ENCODE data around the gene ZBTB22.

ZBTB22 gene

GRCh38 chr6:33316603-33317418 lies 733 bp downstream of the ZBTB22 start:
- TF ChIP-seq GATA1 (IDR thresholded peaks at IDR 0.05; ENCODE audit: low read depth, low read length): no peak
- TF ChIP-seq POLR2A (IDR thresholded peaks at IDR 0.05; ENCODE audit: low read length): no peak
- peak in 1 of 2 experiments; percentile 48 for DNase-seq

GRCh38 chr6:33315793-33316602 lies 1.5 kb downstream of the ZBTB22 start:
- no peak for DNase-seq
- TF ChIP-seq POLR2A (IDR thresholded peaks at IDR 0.05; ENCODE audit: low read length): no peak
- TF ChIP-seq GATA1 (IDR thresholded peaks at IDR 0.05; ENCODE audit: low read depth, low read length): no peak

- no peak for TF ChIP-seq GATA1 (IDR thresholded peaks at IDR 0.05; ENCODE audit: low read depth, low read length)
- DNase-seq: peak; percentile 56 to 66
Observed at GRCh38 chr6:33314943-33315792, 2.4 kb downstream of the ZBTB22 start.

- DNase-seq: peak; percentile 82 to 89
- TF ChIP-seq GATA1 (IDR thresholded peaks at IDR 0.05; ENCODE audit: low read depth, low read length) (no peak), POLR2A (IDR thresholded peaks at IDR 0.05; ENCODE audit: low read length) (peak; percentile 2)
Observed at GRCh38 chr6:33314515-33314942, 3.0 kb downstream of the ZBTB22 start.

GRCh38 chr6:33313709-33314514 lies 3.6 kb downstream of the ZBTB22 start, which contains the start of gene TAPBP:
TAPBP (minus strand) TSS chr6:33314078; CDS start chr6:33314041, 37 bp downstream.
- TF ChIP-seq POLR2A (IDR thresholded peaks at IDR 0.05; ENCODE audit: low read length) (peak; percentile 80), GATA1 (IDR thresholded peaks at IDR 0.05; ENCODE audit: low read depth, low read length) (no peak)
- peak; percentile 81 to 88 for DNase-seq

- DNase-seq: peak; percentile 48 to 66
- TF ChIP-seq GATA1 (IDR thresholded peaks at IDR 0.05; ENCODE audit: low read depth, low read length) (no peak), POLR2A (IDR thresholded peaks at IDR 0.05; ENCODE audit: low read length) (no peak)
Observed at GRCh38 chr6:33313105-33313708, 4.3 kb downstream of the ZBTB22 start.

GRCh38 chr6:33312361-33313104 lies 5.0 kb downstream of the ZBTB22 start:
- peak; percentile 76 to 78 for DNase-seq

GRCh38 chr6:33306356-33306755 lies 11.2 kb downstream of the ZBTB22 start:
- TF ChIP-seq POLR2A (IDR thresholded peaks at IDR 0.05; ENCODE audit: low read length) (no peak), GATA1 (IDR thresholded peaks at IDR 0.05; ENCODE audit: low read depth, low read length) (no peak)

More at GRCh38 chr6:33312361-33313104, 5.0 kb downstream of the ZBTB22 start:
- TF ChIP-seq GATA1 (IDR thresholded peaks at IDR 0.05; ENCODE audit: low read depth, low read length) (no peak), POLR2A (IDR thresholded peaks at IDR 0.05; ENCODE audit: low read length) (no peak)

GRCh38 chr6:33305052-33305451 lies 12.5 kb downstream of the ZBTB22 start:
- TF ChIP-seq GATA1 (IDR thresholded peaks at IDR 0.05; ENCODE audit: low read depth, low read length): no peak
- peak; percentile 18 for TF ChIP-seq POLR2A (IDR thresholded peaks at IDR 0.05; ENCODE audit: low read length)
- DNase-seq: no peak

More at GRCh38 chr6:33306356-33306755, 11.2 kb downstream of the ZBTB22 start:
- no peak for DNase-seq

- TF ChIP-seq GATA1 (IDR thresholded peaks at IDR 0.05; ENCODE audit: low read depth, low read length) (no peak), POLR2A (IDR thresholded peaks at IDR 0.05; ENCODE audit: low read length) (no peak)
Observed at GRCh38 chr6:33304216-33304615, 13.3 kb downstream of the ZBTB22 start.

GRCh38 chr6:33301877-33302276 lies 15.7 kb downstream of the ZBTB22 start:
- no peak for DNase-seq
- TF ChIP-seq GATA1 (IDR thresholded peaks at IDR 0.05; ENCODE audit: low read depth, low read length): no peak
- TF ChIP-seq POLR2A (IDR thresholded peaks at IDR 0.05; ENCODE audit: low read length): no peak

More at GRCh38 chr6:33304216-33304615, 13.3 kb downstream of the ZBTB22 start:
- no peak for DNase-seq

Data from erythroblast (primary cell).